Colonic mucosa (tissue), 4 donors: ENCODE data around the gene ACE2. TPM values are rescaled to one million over a fixed set of nuclear protein-coding genes. Genes with fewer than 3 reads are reported as not detected.
A peak's percentile ranks its signal among the peaks of the same experiment; 100 is the strongest.

Experiments
- DNase-seq: peaks from one replicate; pipeline ENCODE4 v3.0.0-alpha.2; 2020
- H3K27ac ChIP-seq: fragments of 200-600 bp; one replicate; pipeline ENCODE4 v1.8.0; 2021
- H3K27me3 ChIP-seq: fragments of 200-600 bp; one replicate; pipeline ENCODE4 v1.8.0; 2021
- H3K36me3 ChIP-seq: fragments of 200-600 bp; one replicate; pipeline ENCODE4 v1.8.0; 2021
- H3K4me1 ChIP-seq: fragments of 200-600 bp; one replicate; pipeline ENCODE4 v1.8.0; 2021; ENCODE audit warnings: mild to moderate bottlenecking
- H3K4me3 ChIP-seq: fragments of 200-600 bp; one replicate; pipeline ENCODE4 v1.8.0; 2021
- H3K9ac ChIP-seq, 2 donors: one replicate each; pipeline ENCODE4 v1.7.0; 2013; ENCODE audit warnings: control low read depth in 2 of 2, low read depth in 2 of 2, low read length in 2 of 2
- H3K9me3 ChIP-seq: fragments of 200-600 bp; one replicate; pipeline ENCODE4 v1.8.0; 2021
- intact Hi-C: fragments of 100-400 bp; cut with DNase I; formaldehyde crosslinking; loops from one replicate; pipeline ENCODE4 v1.14.1; 2022
- total RNA-seq, 2 donors: library from RNA; stranded (reverse); fragmentation: NEBNext Ultra II Directional in 1 of 2; extraction: Animal tissue kit (Norgen Biotek cat#: 25700) in 1 of 2; gene quantifications; one replicate each; pipeline ENCODE4 v1.2.1, GENCODE V29; 2021
- TF ChIP-seq, protein P1 (sequence below): fragments of 200-600 bp; IDR thresholded peaks from one replicate; pipeline ENCODE4 v1.8.0; 2022; ENCODE audit warnings: antibody characterized with exemption, mild to moderate bottlenecking
- donor health status: healthy.
- donor health status: DM: no; HTN: no; CAD: no.
- donor health status: DM: no; HTN: no; CAD: no.

Gene ACE2
- total RNA-seq, 2 donors from 2014 or later = 19.5 to 38.7 TPM

GRCh38 chrX:15525664-15526416 lies 74.9 kb downstream of the ACE2 start:
- no peak for DNase-seq
- no peak overlapping the region for H3K4me3 ChIP-seq
- no peaks in the 10 kb centered on the region for H3K9me3 ChIP-seq

GRCh38 chrX:15524417-15524816 lies 76.3 kb downstream of the ACE2 start:
- TF ChIP-seq, protein P1, sequence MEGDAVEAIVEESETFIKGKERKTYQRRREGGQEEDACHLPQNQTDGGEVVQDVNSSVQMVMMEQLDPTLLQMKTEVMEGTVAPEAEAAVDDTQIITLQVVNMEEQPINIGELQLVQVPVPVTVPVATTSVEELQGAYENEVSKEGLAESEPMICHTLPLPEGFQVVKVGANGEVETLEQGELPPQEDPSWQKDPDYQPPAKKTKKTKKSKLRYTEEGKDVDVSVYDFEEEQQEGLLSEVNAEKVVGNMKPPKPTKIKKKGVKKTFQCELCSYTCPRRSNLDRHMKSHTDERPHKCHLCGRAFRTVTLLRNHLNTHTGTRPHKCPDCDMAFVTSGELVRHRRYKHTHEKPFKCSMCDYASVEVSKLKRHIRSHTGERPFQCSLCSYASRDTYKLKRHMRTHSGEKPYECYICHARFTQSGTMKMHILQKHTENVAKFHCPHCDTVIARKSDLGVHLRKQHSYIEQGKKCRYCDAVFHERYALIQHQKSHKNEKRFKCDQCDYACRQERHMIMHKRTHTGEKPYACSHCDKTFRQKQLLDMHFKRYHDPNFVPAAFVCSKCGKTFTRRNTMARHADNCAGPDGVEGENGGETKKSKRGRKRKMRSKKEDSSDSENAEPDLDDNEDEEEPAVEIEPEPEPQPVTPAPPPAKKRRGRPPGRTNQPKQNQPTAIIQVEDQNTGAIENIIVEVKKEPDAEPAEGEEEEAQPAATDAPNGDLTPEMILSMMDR = no peak
- Histone ChIP-seq H3K27me3 (no peaks in the 10 kb centered on the region), H3K27ac (no peak overlapping the region), H3K9me3 (no peaks in the 10 kb centered on the region), H3K4me3 (no peak overlapping the region), H3K36me3 (no peaks in the 10 kb centered on the region), H3K4me1 (no peaks in the 10 kb centered on the region), H3K9ac (no peak overlapping the region)
- intact Hi-C loops = no loop called here
- no peak for DNase-seq

More at GRCh38 chrX:15525664-15526416, 74.9 kb downstream of the ACE2 start:
- TF ChIP-seq, protein P1 = no peak
- no peaks in the 10 kb centered on the region for H3K4me1 ChIP-seq
- H3K27me3 ChIP-seq = no peaks in the 10 kb centered on the region
- intact Hi-C loops = no loop called here
- H3K9ac ChIP-seq = no peak overlapping the region
- H3K27ac ChIP-seq = no peak overlapping the region
- no peaks in the 10 kb centered on the region for H3K36me3 ChIP-seq

GRCh38 chrX:15523088-15523487 lies 77.7 kb downstream of the ACE2 start:
- TF ChIP-seq, protein P1 = no peak
- no peaks in the 10 kb centered on the region for H3K9me3 ChIP-seq

DNA sequence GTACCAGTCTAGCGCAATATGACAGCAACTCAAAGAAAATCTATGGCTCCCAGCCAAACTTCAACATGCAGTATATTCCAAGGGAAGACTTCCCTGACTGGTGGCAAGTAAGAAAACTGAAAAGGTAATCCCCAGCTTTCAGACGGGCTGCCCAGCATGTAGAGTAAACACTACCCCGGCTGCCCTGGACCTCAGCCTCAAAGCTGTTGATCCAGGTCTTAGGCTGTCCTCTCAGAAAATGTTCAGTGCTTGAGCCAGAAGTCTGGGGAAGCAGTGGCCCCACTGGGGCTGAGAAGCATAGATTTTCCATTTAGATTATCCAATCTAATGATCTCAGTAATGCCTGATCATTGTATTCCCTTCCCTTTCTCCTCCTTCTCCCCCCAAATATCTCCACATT lies 78.3 kb downstream of the ACE2 start:
- Histone ChIP-seq H3K9ac (no peak overlapping the region), H3K4me1 (no peaks in the 10 kb centered on the region), H3K9me3 (no peaks in the 10 kb centered on the region), H3K36me3 (no peaks in the 10 kb centered on the region), H3K27me3 (no peaks in the 10 kb centered on the region), H3K4me3 (no peak overlapping the region), H3K27ac (no peak overlapping the region)
- TF ChIP-seq, protein P1 = no peak
- DNase-seq = no peak
- intact Hi-C loops = no loop called here

More at GRCh38 chrX:15523088-15523487, 77.7 kb downstream of the ACE2 start:
- H3K36me3 ChIP-seq = no peaks in the 10 kb centered on the region
- H3K4me3 ChIP-seq = no peak overlapping the region
- H3K4me1 ChIP-seq = no peaks in the 10 kb centered on the region
- no peak for DNase-seq
- H3K27me3 ChIP-seq = no peaks in the 10 kb centered on the region
- intact Hi-C loops = no loop called here
- H3K9ac ChIP-seq = no peak overlapping the region
- H3K27ac ChIP-seq = no peak overlapping the region

DNA sequence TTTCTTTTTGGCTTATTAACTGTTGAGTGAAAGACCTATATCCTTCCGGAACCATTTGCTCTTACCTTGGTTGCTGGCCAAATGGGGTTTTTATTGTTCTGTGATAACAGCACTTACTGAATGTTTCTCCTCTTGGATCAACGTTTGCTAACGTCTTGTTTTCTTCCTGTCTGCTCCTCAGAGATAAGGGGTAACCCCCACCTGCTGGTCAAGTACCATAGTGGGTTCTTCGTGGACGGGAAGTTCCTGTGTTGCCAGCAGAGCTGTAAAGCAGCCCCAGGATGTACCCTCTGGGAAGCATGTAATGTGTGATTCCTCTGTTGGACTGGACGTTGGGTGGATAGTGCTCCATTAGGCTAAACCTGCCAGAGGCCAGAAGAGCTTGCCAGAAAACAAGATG lies 84.8 kb downstream of the ACE2 start:
- Histone ChIP-seq H3K9ac (no peak overlapping the region), H3K4me3 (no peak overlapping the region), H3K36me3 (no peaks in the 10 kb centered on the region), H3K27me3 (no peaks in the 10 kb centered on the region), H3K9me3 (no peaks in the 10 kb centered on the region), H3K27ac (no peak overlapping the region), H3K4me1 (no peaks in the 10 kb centered on the region)
- TF ChIP-seq, protein P1 = no peak
- peak; percentile 20 for DNase-seq
- intact Hi-C loops = no loop called here
